ENCODE measurements around the gene ARHGAP22. TPM values are rescaled to one million over a fixed set of nuclear protein-coding genes. Genes with fewer than 3 reads are reported as not detected.

The ARHGAP22 gene
- total RNA-seq, 1 donor from 2014 or later = 3.8 TPM

GRCh38 chr10:48601789-48602188, 3.1 kb downstream of the ARHGAP22 start:
- DNase-seq = no peak

DNA sequence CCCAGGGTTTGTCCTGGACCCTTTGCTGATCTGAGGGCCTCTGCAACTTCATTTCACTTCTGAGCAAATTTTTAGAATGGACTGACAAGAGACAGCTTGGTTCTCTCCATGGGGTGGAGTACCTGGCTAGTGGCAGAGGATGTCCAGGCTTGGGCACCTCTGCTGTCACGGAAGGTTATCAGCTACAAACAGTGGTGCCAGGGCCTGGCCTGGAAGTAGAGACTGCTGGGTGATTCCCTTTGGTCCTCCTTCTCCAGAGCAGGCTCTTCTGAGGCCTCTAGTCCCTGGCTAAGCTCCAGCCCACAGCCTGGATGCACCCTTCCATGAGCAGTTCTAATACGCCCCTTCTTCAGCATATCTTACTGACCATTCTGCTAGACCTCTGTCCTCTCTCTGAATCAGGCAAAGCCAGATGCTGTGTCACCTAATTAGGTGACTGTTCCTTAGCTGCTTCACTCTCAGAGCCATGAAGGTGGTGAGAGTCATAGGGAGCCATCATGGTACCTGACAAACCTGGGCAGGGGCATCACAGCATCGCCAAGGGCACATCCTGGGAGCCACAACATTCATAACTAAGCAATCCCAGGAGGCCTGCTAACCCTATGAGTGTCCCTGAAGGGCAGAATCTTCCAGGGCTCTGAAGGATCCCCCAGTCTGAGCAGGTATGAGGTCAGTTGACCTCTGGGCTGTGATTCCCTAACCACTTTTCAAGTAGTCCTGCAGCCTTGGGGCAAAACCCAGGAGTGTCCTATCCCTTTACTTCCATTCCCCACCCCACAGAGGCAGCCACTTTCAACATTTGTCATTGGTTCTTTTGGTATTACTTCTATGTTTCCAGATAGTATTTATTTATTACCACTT, 4.0 kb downstream of the ARHGAP22 start:
- no peak overlapping the region for H3K4me3 ChIP-seq
- H3K36me3 ChIP-seq = no peaks in the 10 kb centered on the region
- H3K4me1 ChIP-seq = peaks cover 49% of the 10 kb centered on the region
- H3K27ac ChIP-seq (replicated peaks) = no peak overlapping the region
- no peak for TF ChIP-seq CTCF (IDR thresholded peaks at IDR 0.05; ENCODE audit: borderline replicate concordance)
- intact Hi-C loops (cut with micrococcal nuclease) = loop anchor here (10.0 kb wide), 1 partner anchor 46 kb away; no protein-coding TSS in a partner anchor
- H3K9me3 ChIP-seq (replicated peaks) = no peaks in the 10 kb centered on the region
- H3K27me3 ChIP-seq (ENCODE audit: low read depth) = peaks cover 31% of the 10 kb centered on the region
- no peak for DNase-seq

More at GRCh38 chr10:48601789-48602188, 3.1 kb downstream of the ARHGAP22 start:
- no peaks in the 10 kb centered on the region for H3K9me3 ChIP-seq (replicated peaks)
- TF ChIP-seq CTCF (IDR thresholded peaks at IDR 0.05; ENCODE audit: borderline replicate concordance) = no peak
- no peak overlapping the region for H3K27ac ChIP-seq (replicated peaks)
- peaks cover 31% of the 10 kb centered on the region for H3K27me3 ChIP-seq (ENCODE audit: low read depth)
- no peak overlapping the region for H3K4me3 ChIP-seq
- H3K4me1 ChIP-seq = peaks cover 57% of the 10 kb centered on the region
- intact Hi-C loops (cut with micrococcal nuclease) = loop anchor here (10.0 kb wide), 1 partner anchor 47 kb away; no protein-coding TSS in a partner anchor
- H3K36me3 ChIP-seq = no peaks in the 10 kb centered on the region

- H3K36me3 ChIP-seq = no peaks in the 10 kb centered on the region
- no peaks in the 10 kb centered on the region for H3K9me3 ChIP-seq (replicated peaks)
- no peak for TF ChIP-seq CTCF (IDR thresholded peaks at IDR 0.05; ENCODE audit: borderline replicate concordance)
- H3K27me3 ChIP-seq (ENCODE audit: low read depth) = peaks cover 28% of the 10 kb centered on the region
- no peak overlapping the region for H3K27ac ChIP-seq (replicated peaks)
- H3K4me1 ChIP-seq = peaks cover 38% of the 10 kb centered on the region
- DNase-seq = no peak
- no peak overlapping the region for H3K4me3 ChIP-seq
- intact Hi-C loops (cut with micrococcal nuclease) = loop anchor here (10.0 kb wide), 1 partner anchor 45 kb away; no protein-coding TSS in a partner anchor
These were observed 5.1 kb downstream of the ARHGAP22 start for GRCh38 chr10:48599830-48600134.

DNA sequence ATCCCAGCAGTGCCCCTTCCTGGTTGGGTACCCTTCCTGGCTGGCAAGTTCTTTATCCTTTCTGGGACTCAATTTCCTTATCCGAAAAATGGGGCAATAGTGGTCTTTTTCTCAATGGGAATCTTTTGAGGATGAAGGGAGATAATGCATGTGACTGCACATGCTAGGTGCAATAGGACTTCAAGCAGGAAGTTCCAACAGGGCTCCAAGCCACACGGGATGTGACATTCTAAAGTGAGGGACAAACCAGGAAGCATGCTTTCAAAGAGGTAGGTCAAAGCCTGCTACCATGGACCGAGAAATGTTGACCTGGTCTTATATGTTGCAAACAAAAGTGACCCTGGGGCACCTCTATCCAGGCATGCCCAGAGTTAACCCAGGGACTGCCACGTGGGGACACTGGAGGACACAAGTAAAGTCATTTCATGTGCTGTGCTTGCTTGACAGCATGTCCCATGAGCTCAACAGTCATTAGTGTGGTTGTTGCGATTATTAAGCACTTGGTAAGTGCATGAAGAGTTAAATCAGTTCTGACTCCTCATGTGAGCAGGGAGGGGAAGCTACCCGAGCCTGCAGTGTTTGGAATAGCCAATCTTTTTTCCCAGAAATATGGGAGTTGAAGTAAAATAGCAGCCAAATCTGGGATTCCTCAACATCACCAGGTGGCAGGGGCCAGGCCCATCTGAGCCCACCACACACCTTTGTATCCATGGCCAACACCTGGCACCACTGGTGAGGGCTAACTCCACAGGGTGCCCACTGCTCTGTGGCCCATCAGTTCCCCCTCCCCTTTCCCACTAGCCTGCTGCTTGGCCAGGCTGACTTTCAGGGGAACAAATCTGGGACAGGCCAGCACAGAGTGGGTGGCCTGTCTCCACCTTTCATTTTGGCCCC, 5.7 kb downstream of the ARHGAP22 start:
- no peak overlapping the region for H3K27ac ChIP-seq (replicated peaks)
- H3K4me3 ChIP-seq = no peak overlapping the region
- H3K9me3 ChIP-seq (replicated peaks) = no peaks in the 10 kb centered on the region
- TF ChIP-seq CTCF (IDR thresholded peaks at IDR 0.05; ENCODE audit: borderline replicate concordance) = no peak
- H3K4me1 ChIP-seq = peaks cover 32% of the 10 kb centered on the region
- H3K36me3 ChIP-seq = no peaks in the 10 kb centered on the region
- DNase-seq = no peak
- H3K27me3 ChIP-seq (ENCODE audit: low read depth) = peaks cover 22% of the 10 kb centered on the region
- intact Hi-C loops (cut with micrococcal nuclease) = no loop called here

DNA sequence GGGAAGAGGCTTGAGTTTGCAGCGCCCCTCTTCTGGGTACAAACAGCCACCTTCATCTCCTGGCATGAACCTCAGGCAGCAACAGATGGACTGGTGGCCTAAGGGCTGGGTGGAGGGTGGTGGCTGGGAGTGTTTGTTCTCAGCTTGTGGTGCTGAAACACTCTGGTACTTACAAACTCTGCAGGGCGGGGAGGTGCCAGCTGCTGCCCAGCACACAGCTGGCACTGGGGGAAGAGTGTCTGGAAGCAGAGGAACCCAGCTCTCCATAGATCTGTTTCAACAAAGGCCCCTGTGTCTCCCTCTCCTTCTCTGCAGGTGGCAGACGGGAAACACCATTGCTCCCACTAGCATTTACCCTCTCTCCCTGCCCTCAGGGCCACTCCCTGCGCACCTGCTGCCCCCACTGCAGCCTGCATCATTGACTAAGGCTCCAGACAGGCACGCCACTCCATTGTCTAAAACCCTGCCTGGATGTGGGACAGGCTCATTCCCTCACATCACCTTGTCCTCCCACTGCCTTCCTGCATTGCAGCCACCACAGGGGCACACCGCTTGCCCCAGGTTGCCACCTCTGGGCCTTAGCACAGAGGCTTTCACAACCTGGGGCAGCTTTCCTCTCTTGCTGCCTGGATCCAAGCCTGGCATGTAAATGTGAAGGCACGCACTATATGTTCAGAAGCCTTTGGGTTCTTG, 6.5 kb downstream of the ARHGAP22 start:
- intact Hi-C loops (cut with micrococcal nuclease) = no loop called here
- Histone ChIP-seq H3K4me3 (no peak overlapping the region), H3K36me3 (no peaks in the 10 kb centered on the region), H3K27ac (replicated peaks) (no peak overlapping the region), H3K27me3 (ENCODE audit: low read depth) (peaks cover 14% of the 10 kb centered on the region), H3K4me1 (peaks cover 24% of the 10 kb centered on the region), H3K9me3 (replicated peaks) (no peaks in the 10 kb centered on the region)
- TF ChIP-seq CTCF (IDR thresholded peaks at IDR 0.05; ENCODE audit: borderline replicate concordance) = no peak
- no peak for DNase-seq
